GM12878 (cell line): ENCODE data around the gene PATL1. TPM values are rescaled to one million over a fixed set of nuclear protein-coding genes. Genes with fewer than 3 reads are reported as not detected.

Source experiments
- ATAC-seq: fragments of 200-7000 bp; cut with Tn5 transposase; 3 replicates; pipeline ENCODE4 v1.9.1; 2020; ENCODE audit warnings: mild to moderate bottlenecking, moderate library complexity
- BruUV-seq: library from RNA; stranded (reverse); fragments of 400-500 nt; replicated peaks from 2 replicates; lab custom pipeline; 2021; lab: Mats Ljungman, UMichigan
- CTCF ChIA-PET: fragments of 300-600 bp; sonication (Branson Sonifier 250); formaldehyde crosslinking; extraction: SDS; loops from one replicate; lab custom pipeline; 2021; ENCODE audit warnings: inconsistent platforms; lab: Yijun Ruan, JAX
- POLR2A ChIA-PET: fragments of 350-600 bp; formaldehyde crosslinking; extraction: SDS; loops from one replicate; lab custom pipeline; 2021; ENCODE audit warnings: inconsistent platforms; lab: Charles Lee
- RAD21 ChIA-PET: fragments of 300-600 bp; sonication (Branson Sonifier 250); formaldehyde crosslinking; loops from one replicate; lab custom pipeline; 2023; ENCODE audit warnings: antibody characterized with exemption; ENCODE audit not compliant: unreplicated experiment; lab: Charles Lee
- SMC1A ChIA-PET: fragments of 300-600 bp; sonication (Branson Sonifier 250); formaldehyde crosslinking; loops from one replicate; lab custom pipeline; 2023; ENCODE audit not compliant: unreplicated experiment, uncharacterized antibody; lab: Charles Lee
- DNase-seq: peaks from one replicate; pipeline ENCODE4 v3.0.0-alpha.2; 2011; ENCODE audit warnings: low read depth, low spot score
- FAIRE-seq: peaks from 3 replicates; lab custom pipeline; 2011; peaks lifted over from hg19 to GRCh38; lab: Jason Lieb, UNC
- H2AFZ ChIP-seq: 2 replicates; pipeline ENCODE4 v1.6.0; 2011; ENCODE audit warnings: low read depth, low read length, control low read depth; ENCODE audit not compliant: control insufficient read depth
- H3K27ac ChIP-seq: 2 replicates; pipeline ENCODE4 v1.5.1; 2011; ENCODE audit warnings: control low read depth; ENCODE audit not compliant: control insufficient read depth, insufficient read depth
- H3K27me3 ChIP-seq, 2 experiments: replicated peaks in 1 of 2; 2 replicates each; pipeline versions ENCODE4 v1.6.0 to v1.6.1; 2011; ENCODE audit warnings: low read length in 1 of 2; ENCODE audit not compliant: control insufficient read depth in 2 of 2, insufficient read depth in 2 of 2
- H3K36me3 ChIP-seq, 2 experiments: 2 replicates each; pipeline ENCODE4 v1.5.1; 2011; ENCODE audit warnings: low read length in 1 of 2; ENCODE audit not compliant: control insufficient read depth in 2 of 2, insufficient read depth in 2 of 2
- H3K4me1 ChIP-seq: 2 replicates; pipeline ENCODE4 v1.6.1; 2011; ENCODE audit warnings: mild to moderate bottlenecking, low read length, moderate library complexity, mixed read lengths; ENCODE audit not compliant: control insufficient read depth, insufficient read depth
- H3K4me2 ChIP-seq: 2 replicates; pipeline ENCODE4 v1.6.0; 2011; ENCODE audit warnings: control low read depth; ENCODE audit not compliant: control insufficient read depth, insufficient read depth
- H3K4me3 ChIP-seq: fragments of 200-600 bp; sonication (generic); 2 replicates; pipeline ENCODE4 v1.5.1; 2016
- H3K79me2 ChIP-seq: 2 replicates; pipeline ENCODE4 v1.6.0; 2011; ENCODE audit warnings: low read length; ENCODE audit not compliant: control insufficient read depth, insufficient read depth
- H3K9ac ChIP-seq: 2 replicates; pipeline ENCODE4 v1.8.0; 2011; ENCODE audit warnings: low read length, control low read depth, mixed read lengths; ENCODE audit not compliant: control insufficient read depth, insufficient read depth
- H3K9me3 ChIP-seq: replicated peaks from 3 replicates; pipeline ENCODE4 v1.5.1; 2011; ENCODE audit warnings: mild to moderate bottlenecking, low read length; ENCODE audit not compliant: control insufficient read depth, insufficient read depth
- H4K20me1 ChIP-seq: 2 replicates; pipeline ENCODE4 v1.6.0; 2011; ENCODE audit not compliant: control insufficient read depth, insufficient read depth
- CBFB ChIP-seq: IDR thresholded peaks from 2 replicates; pipeline ENCODE4 v1.6.1; 2016; ENCODE audit warnings: antibody characterized with exemption, low read depth
- CBX3 ChIP-seq: fragments of 200-600 bp; sonication (generic); IDR thresholded peaks from 2 replicates; pipeline ENCODE4 v1.6.1; 2016; ENCODE audit warnings: low read depth, borderline replicate concordance
- EGR1 ChIP-seq, 2 experiments: IDR thresholded peaks; 1 replicate in 1 of 2; 2 replicates in 1 of 2; pipeline ENCODE4 v1.6.1; 2011 to 2012; ENCODE audit warnings: low read depth in 2 of 2, low read length in 2 of 2, borderline replicate concordance in 1 of 2, mild to moderate bottlenecking in 1 of 2, moderate library complexity in 1 of 2
- JUNB ChIP-seq: IDR thresholded peaks from 2 replicates; pipeline ENCODE4 v1.6.1; 2016; ENCODE audit warnings: antibody characterized with exemption, mild to moderate bottlenecking
- NR2C2 ChIP-seq: IDR thresholded peaks from 2 replicates; pipeline ENCODE4 v1.6.1; 2011; ENCODE audit warnings: borderline replicate concordance, low read depth; ENCODE audit not compliant: control insufficient read depth, insufficient read length
- SMAD1 ChIP-seq: fragments of 450-650 bp; IDR thresholded peaks from 2 replicates; pipeline ENCODE4 v1.6.1; 2018; ENCODE audit warnings: mild to moderate bottlenecking, low read depth; ENCODE audit not compliant: partially characterized antibody
- WRNIP1 ChIP-seq: IDR thresholded peaks from 2 replicates; pipeline ENCODE4 v1.6.1; 2011; ENCODE audit warnings: low read depth, low read length, improper control_type of control experiment, borderline replicate concordance
- YBX1 ChIP-seq: fragments of 450-650 bp; IDR thresholded peaks from 2 replicates; pipeline ENCODE4 v1.6.1; 2016; ENCODE audit warnings: antibody characterized with exemption
- ZNF622 ChIP-seq: fragments of 450-650 bp; IDR thresholded peaks from 2 replicates; pipeline ENCODE4 v1.6.1; 2017; ENCODE audit warnings: mild to moderate bottlenecking, inconsistent platforms
- ZSCAN29 ChIP-seq: fragments of 450-650 bp; IDR thresholded peaks from 2 replicates; pipeline ENCODE4 v1.6.1; 2017; ENCODE audit warnings: mild to moderate bottlenecking, moderate library complexity
- WGBS: methylation state at CpG from one replicate; pipeline ENCODE4 v1.1.6; 2016; ENCODE audit warnings: low lambda C conversion rate; ENCODE audit not compliant: insufficient replicate concordance, insufficient coverage; ENCODE audit errors: missing lambda C conversion rate; 5-methylcytosine and 5-hydroxymethylcytosine counted together
- in situ Hi-C: fragments of 300-500 bp; cut with MboI; formaldehyde crosslinking; loops from 9 replicates; pipeline ENCODE4 v1.14.3; 2018; ENCODE audit warnings: mixed read lengths
- intact Hi-C: fragments of 100-400 bp; cut with micrococcal nuclease; formaldehyde crosslinking; loops from one replicate; pipeline ENCODE4 v1.14.2; 2022; ENCODE audit not compliant: unreplicated experiment
- polyA plus RNA-seq, 11 experiments: library from polyadenylated mRNA; depleted of rRNA in 4 of 11; unstranded in 6 of 11; stranded (reverse) in 5 of 11; fragments of >200 nt; fragmentation: Nextera tagmentation in 4 of 11; fragmentation: Illumina TruSeq in 1 of 11; extraction: Ambion mirVana in 4 of 11; extraction: Trizol in 1 of 11; gene quantifications; 1 replicate in 1 of 11; 2 replicates in 10 of 11; pipeline versions ENCODE4 v1.2.1 to v1.2.3, GENCODE V29; 2011 to 2016; ENCODE audit warnings: inconsistent platforms in 2 of 11, missing spikeins in 2 of 11, low read depth in 1 of 11
- total RNA-seq, 4 experiments: library from RNA; depleted of rRNA in 3 of 4; stranded (reverse); fragments of >200 nt in 3 of 4; fragmentation: Illumina TruSeq in 1 of 4; extraction: Trizol in 1 of 4; gene quantifications; 2 replicates each; pipeline versions ENCODE4 v1.2.1 to v1.2.3, GENCODE V29; 2013 to 2021
- TF ChIP-seq, protein P1 (sequence below): IDR thresholded peaks from 2 replicates; pipeline ENCODE4 v1.6.1; 2012; ENCODE audit warnings: low read depth, low read length, improper control_type of control experiment

PATL1 gene
- total and polyA plus RNA-seq, 10 of the 15 experiments (the other 5 are each of a cell fraction or from before 2014, with no cell fraction given), result 5.3 to 62.0 (median 14.9) TPM

DNA sequence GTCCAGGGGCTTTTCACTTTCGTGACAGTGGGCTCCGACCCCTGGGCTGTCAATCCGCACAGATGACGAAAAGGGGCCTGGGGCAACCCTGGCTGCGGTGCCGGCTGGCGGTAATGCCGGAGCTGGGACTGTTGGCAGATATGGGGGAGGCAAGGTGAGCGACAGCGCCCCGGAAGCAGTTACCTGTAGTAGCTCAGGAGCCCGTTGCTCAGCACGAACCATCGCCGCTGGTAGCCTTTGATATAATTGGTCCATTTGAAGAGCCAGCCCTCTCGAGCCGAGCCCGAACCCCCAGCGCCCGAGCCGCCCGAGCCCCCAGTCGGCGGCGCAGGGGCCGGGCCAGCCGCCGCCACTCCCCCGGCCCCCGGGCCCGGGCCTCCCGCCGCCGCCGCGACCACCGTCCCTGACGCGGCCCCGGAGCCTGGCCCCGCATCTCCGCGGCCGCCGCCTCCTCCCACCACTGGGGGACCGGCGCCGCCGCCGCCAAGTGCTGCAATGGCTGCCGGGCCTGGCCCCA is 53.7 kb downstream of the PATL1 start (continued):
- no peak for TF ChIP-seq WRNIP1
- 0 out of 2 replicates have a peak, but pooled peaks have one; percentile 53 for TF ChIP-seq ZSCAN29
- TF ChIP-seq, protein P1, sequence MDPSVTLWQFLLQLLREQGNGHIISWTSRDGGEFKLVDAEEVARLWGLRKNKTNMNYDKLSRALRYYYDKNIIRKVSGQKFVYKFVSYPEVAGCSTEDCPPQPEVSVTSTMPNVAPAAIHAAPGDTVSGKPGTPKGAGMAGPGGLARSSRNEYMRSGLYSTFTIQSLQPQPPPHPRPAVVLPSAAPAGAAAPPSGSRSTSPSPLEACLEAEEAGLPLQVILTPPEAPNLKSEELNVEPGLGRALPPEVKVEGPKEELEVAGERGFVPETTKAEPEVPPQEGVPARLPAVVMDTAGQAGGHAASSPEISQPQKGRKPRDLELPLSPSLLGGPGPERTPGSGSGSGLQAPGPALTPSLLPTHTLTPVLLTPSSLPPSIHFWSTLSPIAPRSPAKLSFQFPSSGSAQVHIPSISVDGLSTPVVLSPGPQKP, result no peak; the same call in 1 of the 2 replicates
- TF ChIP-seq ZNF622, result no peak

DNA sequence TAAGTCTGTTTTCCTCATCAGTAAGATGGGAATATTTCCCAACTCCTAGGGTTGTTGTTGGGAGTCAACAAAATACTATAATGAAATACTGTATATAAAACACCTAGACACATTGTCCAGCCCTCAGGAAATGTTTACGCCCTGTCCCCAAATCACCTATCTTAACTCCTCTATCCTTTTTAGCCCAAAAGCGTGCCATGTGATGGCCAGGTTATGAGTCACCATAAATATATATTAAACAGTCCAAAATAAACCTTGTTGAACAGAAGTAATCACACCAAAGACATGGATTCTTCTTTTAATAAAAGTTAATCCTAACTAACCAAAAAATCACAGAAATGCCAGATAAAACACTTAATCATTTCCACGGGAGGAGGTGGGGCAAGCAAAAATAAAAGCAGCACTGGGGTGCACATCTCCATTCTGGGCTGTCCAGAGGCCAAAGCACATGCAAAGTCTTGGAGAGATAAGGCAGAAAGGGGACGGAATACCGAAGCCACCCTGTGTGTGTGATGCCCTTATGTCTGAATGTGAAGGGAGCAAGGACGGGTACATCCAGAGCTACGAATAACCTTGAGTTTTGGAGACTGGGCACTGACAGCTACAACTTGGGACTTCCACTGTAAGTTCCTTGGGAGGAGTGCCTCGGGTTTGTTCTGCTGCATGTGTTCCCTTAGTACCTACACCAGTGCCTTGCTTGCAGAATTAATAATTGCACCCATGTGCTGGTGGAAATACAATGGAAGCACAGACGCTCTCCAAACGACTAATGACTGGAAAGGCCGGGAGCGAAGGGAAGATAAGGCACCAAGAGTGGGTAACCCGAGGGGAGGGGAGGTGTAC is 54.3 kb downstream of the PATL1 start:
- ChIA-PET SMC1A (interaction anchor here (1.0 to 2.3 kb wide), 4 partner anchors 10 to 65 kb away, joined by 3 to 9 read pairs (median 6); partner anchors contain the start of gene PATL1), CTCF (interaction anchor here (0.6 to 3.1 kb wide), 3 partner anchors 55 to 430 kb away, joined by 3 to 10 read pairs (median 3); partner anchors contain the start of gene PATL1), POLR2A (interaction anchor here (0.6 to 3.5 kb wide), 5 partner anchors 22 to 77 kb away, joined by 3 to 26 read pairs (median 10); partner anchors contain the start of gene PATL1), RAD21 (interaction anchor here (1.2 to 2.4 kb wide), 3 partner anchors 46 to 58 kb away, joined by 3 to 7 read pairs (median 5); no protein-coding TSS in a partner anchor)
- no peak for TF ChIP-seq EGR1 (IDR thresholded peaks at IDR 0.05; ENCODE audit: borderline replicate concordance in 1 of 2, low read depth in 2 of 2, low read length in 2 of 2)
- TF ChIP-seq NR2C2, result no peak
- no peak for TF ChIP-seq JUNB
- no peak for TF ChIP-seq CBX3
- TF ChIP-seq CBFB, result no peak
- no peak for TF ChIP-seq YBX1
- no peak for TF ChIP-seq SMAD1
- no peak for ATAC-seq
- H3K36me3 ChIP-seq, result peaks cover 0 to 7% of the 10 kb centered on the region in 2 experiments; a peak in 3 of 4 replicates
- no peak for DNase-seq
- in situ Hi-C loops (no loop called here), intact Hi-C loops (loop anchor here (2.0 to 5.0 kb wide), 2 partner anchors 54 to 62 kb away; partner anchors contain the start of gene PATL1)
- peak overlapping the region; percentile 58 for H3K4me2 ChIP-seq
- no peaks in the 10 kb centered on the region for H4K20me1 ChIP-seq
- no peaks in the 10 kb centered on the region; the same call in none of the 2 replicates for H3K4me1 ChIP-seq
- no peak for FAIRE-seq
- TSS peak; percentile 59 for BruUV-seq
- H2AFZ ChIP-seq, result no peak overlapping the region; the same call in 1 of the 2 replicates
- 11% methylated on average over 13 of the region's 13 CpGs for WGBS
- H3K9me3 ChIP-seq, result no peaks in the 10 kb centered on the region
- no peaks in the 10 kb centered on the region for H3K27me3 ChIP-seq
- H3K9ac ChIP-seq, result peak overlapping the region; percentile 75
- H3K79me2 ChIP-seq, result peaks cover 38% of the 10 kb centered on the region
- H3K27ac ChIP-seq, result peak overlapping the region; percentile 57
- peak overlapping the region; percentile 91 for H3K4me3 ChIP-seq
